Measurements from ENCODE around the gene PROC.

Gene PROC

DNA sequence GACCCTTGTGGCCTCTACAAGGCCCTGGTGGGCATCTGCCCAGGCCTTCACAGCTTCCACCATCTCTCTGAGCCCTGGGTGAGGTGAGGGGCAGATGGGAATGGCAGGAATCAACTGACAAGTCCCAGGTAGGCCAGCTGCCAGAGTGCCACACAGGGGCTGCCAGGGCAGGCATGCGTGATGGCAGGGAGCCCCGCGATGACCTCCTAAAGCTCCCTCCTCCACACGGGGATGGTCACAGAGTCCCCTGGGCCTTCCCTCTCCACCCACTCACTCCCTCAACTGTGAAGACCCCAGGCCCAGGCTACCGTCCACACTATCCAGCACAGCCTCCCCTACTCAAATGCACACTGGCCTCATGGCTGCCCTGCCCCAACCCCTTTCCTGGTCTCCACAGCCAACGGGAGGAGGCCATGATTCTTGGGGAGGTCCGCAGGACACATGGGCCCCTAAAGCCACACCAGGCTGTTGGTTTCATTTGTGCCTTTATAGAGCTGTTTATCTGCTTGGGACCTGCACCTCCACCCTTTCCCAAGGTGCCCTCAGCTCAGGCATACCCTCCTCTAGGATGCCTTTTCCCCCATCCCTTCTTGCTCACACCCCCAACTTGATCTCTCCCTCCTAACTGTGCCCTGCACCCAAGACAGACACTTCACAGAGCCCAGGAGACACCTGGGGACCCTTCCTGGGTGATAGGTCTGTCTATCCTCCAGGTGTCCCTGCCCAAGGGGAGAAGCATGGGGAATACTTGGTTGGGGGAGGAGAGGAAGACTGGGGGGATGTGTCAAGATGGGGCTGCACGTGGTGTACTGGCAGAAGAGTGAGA is 2.0 kb downstream of the PROC start:
- CTCF ChIA-PET: no interaction called here
- POLR2A ChIA-PET: interaction anchor here (0.7 to 1.2 kb wide), 3 partner anchors 13 to 126 kb away, joined by 3 to 5 read pairs (median 3); partner anchors contain the start of genes ERCC3 and IWS1
- TF ChIP-seq FOXA1 (IDR thresholded peaks at IDR 0.05): no peak
- TF ChIP-seq FOXK2 (IDR thresholded peaks at IDR 0.05): no peak
- no peak for DNase-seq (ENCODE audit: extremely low spot score)

DNA sequence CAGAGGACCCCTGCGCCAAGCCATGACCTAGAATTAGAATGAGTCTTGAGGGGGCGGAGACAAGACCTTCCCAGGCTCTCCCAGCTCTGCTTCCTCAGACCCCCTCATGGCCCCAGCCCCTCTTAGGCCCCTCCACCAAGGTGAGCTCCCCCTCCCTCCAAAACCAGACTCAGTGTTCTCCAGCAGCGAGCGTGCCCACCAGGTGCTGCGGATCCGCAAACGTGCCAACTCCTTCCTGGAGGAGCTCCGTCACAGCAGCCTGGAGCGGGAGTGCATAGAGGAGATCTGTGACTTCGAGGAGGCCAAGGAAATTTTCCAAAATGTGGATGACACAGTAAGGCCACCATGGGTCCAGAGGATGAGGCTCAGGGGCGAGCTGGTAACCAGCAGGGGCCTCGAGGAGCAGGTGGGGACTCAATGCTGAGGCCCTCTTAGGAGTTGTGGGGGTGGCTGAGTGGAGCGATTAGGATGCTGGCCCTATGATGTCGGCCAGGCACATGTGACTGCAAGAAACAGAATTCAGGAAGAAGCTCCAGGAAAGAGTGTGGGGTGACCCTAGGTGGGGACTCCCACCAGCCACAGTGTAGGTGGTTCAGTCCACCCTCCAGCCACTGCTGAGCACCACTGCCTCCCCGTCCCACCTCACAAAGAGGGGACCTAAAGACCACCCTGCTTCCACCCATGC is 3.0 kb downstream of the PROC start:
- TF ChIP-seq ZNF384 (IDR thresholded peaks at IDR 0.05): no peak
- TF ChIP-seq TARDBP (IDR thresholded peaks at IDR 0.05): no peak
- TF ChIP-seq SP1 (IDR thresholded peaks at IDR 0.05): no peak
- no peak for TF ChIP-seq CTBP1 (IDR thresholded peaks at IDR 0.05; ENCODE audit: borderline replicate concordance)
- TF ChIP-seq SUZ12 (IDR thresholded peaks at IDR 0.05): no peak
- no peak for TF ChIP-seq L3MBTL2 (conservative IDR thresholded peaks at IDR 0.05)
- no peak for TF ChIP-seq ELF4 (IDR thresholded peaks at IDR 0.05)
- no peak for TF ChIP-seq HDGF (IDR thresholded peaks at IDR 0.05; ENCODE audit: borderline replicate concordance)
- TF ChIP-seq NFRKB (IDR thresholded peaks at IDR 0.05): no peak
- ChIA-PET POLR2A (no interaction called here), CTCF (no interaction called here)
- no peak for DNase-seq (ENCODE audit: extremely low spot score)

DNA sequence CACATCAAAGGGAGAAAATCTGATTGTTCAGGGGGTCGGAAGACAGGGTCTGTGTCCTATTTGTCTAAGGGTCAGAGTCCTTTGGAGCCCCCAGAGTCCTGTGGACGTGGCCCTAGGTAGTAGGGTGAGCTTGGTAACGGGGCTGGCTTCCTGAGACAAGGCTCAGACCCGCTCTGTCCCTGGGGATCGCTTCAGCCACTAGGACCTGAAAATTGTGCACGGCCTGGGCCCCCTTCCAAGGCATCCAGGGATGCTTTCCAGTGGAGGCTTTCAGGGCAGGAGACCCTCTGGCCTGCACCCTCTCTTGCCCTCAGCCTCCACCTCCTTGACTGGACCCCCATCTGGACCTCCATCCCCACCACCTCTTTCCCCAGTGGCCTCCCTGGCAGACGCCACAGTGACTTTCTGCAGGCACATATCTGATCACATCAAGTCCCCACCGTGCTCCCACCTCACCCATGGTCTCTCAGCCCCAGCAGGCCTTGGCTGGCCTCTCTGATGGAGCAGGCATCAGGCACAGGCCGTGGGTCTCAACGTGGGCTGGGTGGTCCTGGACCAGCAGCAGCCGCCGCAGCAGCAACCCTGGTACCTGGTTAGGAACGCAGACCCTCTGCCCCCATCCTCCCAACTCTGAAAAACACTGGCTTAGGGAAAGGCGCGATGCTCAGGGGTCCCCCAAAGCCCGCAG is 3.8 kb downstream of the PROC start:
- no peak for TF ChIP-seq L3MBTL2 (conservative IDR thresholded peaks at IDR 0.05)
- no peak for TF ChIP-seq ZNF384 (IDR thresholded peaks at IDR 0.05)
- TF ChIP-seq SUZ12 (IDR thresholded peaks at IDR 0.05): no peak
- no peak for TF ChIP-seq CTBP1 (IDR thresholded peaks at IDR 0.05; ENCODE audit: borderline replicate concordance)
- no peak for TF ChIP-seq BHLHE40 (IDR thresholded peaks at IDR 0.05; ENCODE audit: borderline replicate concordance)
- no peak for TF ChIP-seq FOXM1 (IDR thresholded peaks at IDR 0.05; ENCODE audit: borderline replicate concordance)
- TF ChIP-seq ARNT (IDR thresholded peaks at IDR 0.05): no peak
- no peak for TF ChIP-seq FOXK2 (IDR thresholded peaks at IDR 0.05)
- TF ChIP-seq, protein P1, sequence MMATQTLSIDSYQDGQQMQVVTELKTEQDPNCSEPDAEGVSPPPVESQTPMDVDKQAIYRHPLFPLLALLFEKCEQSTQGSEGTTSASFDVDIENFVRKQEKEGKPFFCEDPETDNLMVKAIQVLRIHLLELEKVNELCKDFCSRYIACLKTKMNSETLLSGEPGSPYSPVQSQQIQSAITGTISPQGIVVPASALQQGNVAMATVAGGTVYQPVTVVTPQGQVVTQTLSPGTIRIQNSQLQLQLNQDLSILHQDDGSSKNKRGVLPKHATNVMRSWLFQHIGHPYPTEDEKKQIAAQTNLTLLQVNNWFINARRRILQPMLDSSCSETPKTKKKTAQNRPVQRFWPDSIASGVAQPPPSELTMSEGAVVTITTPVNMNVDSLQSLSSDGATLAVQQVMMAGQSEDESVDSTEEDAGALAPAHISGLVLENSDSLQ (IDR thresholded peaks at IDR 0.05): no peak
- POLR2A ChIA-PET: no interaction called here
- no peak for DNase-seq (ENCODE audit: extremely low spot score)
- CTCF ChIA-PET: no interaction called here

DNA sequence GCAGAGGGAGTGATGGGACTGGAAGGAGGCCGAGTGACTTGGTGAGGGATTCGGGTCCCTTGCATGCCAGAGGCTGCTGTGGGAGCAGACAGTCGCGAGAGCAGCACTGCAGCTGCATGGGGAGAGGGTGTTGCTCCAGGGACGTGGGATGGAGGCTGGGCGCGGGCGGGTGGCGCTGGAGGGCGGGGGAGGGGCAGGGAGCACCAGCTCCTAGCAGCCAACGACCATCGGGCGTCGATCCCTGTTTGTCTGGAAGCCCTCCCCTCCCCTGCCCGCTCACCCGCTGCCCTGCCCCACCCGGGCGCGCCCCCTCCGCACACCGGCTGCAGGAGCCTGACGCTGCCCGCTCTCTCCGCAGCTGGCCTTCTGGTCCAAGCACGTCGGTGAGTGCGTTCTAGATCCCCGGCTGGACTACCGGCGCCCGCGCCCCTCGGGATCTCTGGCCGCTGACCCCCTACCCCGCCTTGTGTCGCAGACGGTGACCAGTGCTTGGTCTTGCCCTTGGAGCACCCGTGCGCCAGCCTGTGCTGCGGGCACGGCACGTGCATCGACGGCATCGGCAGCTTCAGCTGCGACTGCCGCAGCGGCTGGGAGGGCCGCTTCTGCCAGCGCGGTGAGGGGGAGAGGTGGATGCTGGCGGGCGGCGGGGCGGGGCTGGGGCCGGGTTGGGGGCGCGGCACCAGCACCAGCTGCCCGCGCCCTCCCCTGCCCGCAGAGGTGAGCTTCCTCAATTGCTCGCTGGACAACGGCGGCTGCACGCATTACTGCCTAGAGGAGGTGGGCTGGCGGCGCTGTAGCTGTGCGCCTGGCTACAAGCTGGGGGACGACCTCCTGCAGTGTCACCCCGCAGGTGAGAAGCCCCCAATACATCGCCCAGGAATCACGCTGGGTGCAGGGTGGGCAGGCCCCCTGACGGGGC is 4.6 kb downstream of the PROC start:
- TF ChIP-seq SP1 (IDR thresholded peaks at IDR 0.05): no peak
- TF ChIP-seq SUZ12 (IDR thresholded peaks at IDR 0.05): no peak
- TF ChIP-seq HDGF (IDR thresholded peaks at IDR 0.05; ENCODE audit: borderline replicate concordance): no peak
- TF ChIP-seq TARDBP (IDR thresholded peaks at IDR 0.05): no peak
- no peak for TF ChIP-seq FOXA1 (IDR thresholded peaks at IDR 0.05)
- no peak for TF ChIP-seq NFRKB (IDR thresholded peaks at IDR 0.05)
- no peak for TF ChIP-seq BHLHE40 (IDR thresholded peaks at IDR 0.05; ENCODE audit: borderline replicate concordance)
- TF ChIP-seq, protein P1 (IDR thresholded peaks at IDR 0.05): no peak
- TF ChIP-seq L3MBTL2 (conservative IDR thresholded peaks at IDR 0.05): no peak
- no peak for TF ChIP-seq ARNT (IDR thresholded peaks at IDR 0.05)
- no peak for TF ChIP-seq FOXM1 (IDR thresholded peaks at IDR 0.05; ENCODE audit: borderline replicate concordance)
- no peak for TF ChIP-seq LEF1 (IDR thresholded peaks at IDR 0.05; ENCODE audit: borderline replicate concordance)
- no peak for TF ChIP-seq CTBP1 (IDR thresholded peaks at IDR 0.05; ENCODE audit: borderline replicate concordance)
- no peak for TF ChIP-seq FOXK2 (IDR thresholded peaks at IDR 0.05)
- TF ChIP-seq ELF4 (IDR thresholded peaks at IDR 0.05): no peak
- no peak for TF ChIP-seq ZNF384 (IDR thresholded peaks at IDR 0.05)
- no peak for DNase-seq (ENCODE audit: extremely low spot score)
- ChIA-PET POLR2A (no interaction called here), CTCF (no interaction called here)

DNA sequence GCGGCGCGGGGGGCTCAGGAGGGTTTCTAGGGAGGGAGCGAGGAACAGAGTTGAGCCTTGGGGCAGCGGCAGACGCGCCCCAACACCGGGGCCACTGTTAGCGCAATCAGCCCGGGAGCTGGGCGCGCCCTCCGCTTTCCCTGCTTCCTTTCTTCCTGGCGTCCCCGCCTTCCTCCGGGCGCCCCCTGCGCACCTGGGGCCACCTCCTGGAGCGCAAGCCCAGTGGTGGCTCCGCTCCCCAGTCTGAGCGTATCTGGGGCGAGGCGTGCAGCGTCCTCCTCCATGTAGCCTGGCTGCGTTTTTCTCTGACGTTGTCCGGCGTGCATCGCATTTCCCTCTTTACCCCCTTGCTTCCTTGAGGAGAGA is 5.2 kb downstream of the PROC start:
- ChIA-PET CTCF (no interaction called here), POLR2A (no interaction called here)
- DNase-seq (ENCODE audit: extremely low spot score): no peak
- TF ChIP-seq FOXA1 (IDR thresholded peaks at IDR 0.05): no peak
- no peak for TF ChIP-seq LEF1 (IDR thresholded peaks at IDR 0.05; ENCODE audit: borderline replicate concordance)
- no peak for TF ChIP-seq CTBP1 (IDR thresholded peaks at IDR 0.05; ENCODE audit: borderline replicate concordance)
- TF ChIP-seq ARNT (IDR thresholded peaks at IDR 0.05): no peak

DNA sequence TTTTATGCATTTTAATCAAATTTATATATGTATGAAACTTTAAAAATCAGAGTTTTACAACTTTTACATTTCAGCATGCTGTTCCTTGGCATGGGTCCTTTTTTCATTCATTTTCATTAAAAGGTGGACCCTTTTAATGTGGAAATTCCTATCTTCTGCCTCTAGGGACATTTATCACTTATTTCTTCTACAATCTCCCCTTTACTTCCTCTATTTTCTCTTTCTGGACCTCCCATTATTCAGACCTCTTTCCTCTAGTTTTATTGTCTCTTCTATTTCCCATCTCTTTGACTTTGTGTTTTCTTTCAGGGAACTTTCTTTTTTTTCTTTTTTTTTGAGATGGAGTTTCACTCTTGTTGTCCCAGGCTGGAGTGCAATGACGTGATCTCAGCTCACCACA is 5.7 kb downstream of the PROC start:
- no peak for TF ChIP-seq SP1 (IDR thresholded peaks at IDR 0.05)
- TF ChIP-seq LEF1 (IDR thresholded peaks at IDR 0.05; ENCODE audit: borderline replicate concordance): no peak
- TF ChIP-seq BHLHE40 (IDR thresholded peaks at IDR 0.05; ENCODE audit: borderline replicate concordance): no peak
- POLR2A ChIA-PET: interaction anchor here (1.0 to 1.3 kb wide), 2 partner anchors 9 to 103 kb away, joined by 3 to 7 read pairs; no protein-coding TSS in a partner anchor
- CTCF ChIA-PET: no interaction called here
- no peak for DNase-seq (ENCODE audit: extremely low spot score)

Measured in HEK293T (cell line).